SK-N-MC (cell line): ENCODE results near the gene TRIP10.
"Not testable (repeated sequence)": the region's sequence is repeated elsewhere in the genome, so short reads cannot be mapped to it uniquely, and the experiment has no call there.

ENCODE experiments used
- DNase-seq: peaks from one replicate; pipeline ENCODE4 v3.0.0-alpha.2; 2011; ENCODE audit warnings: low read depth, low spot score
- H3K27ac ChIP-seq: fragments of 200-600 bp; sonication (generic); 2 replicates; pipeline ENCODE4 v1.5.1; 2016; ENCODE audit warnings: mixed run types
- H3K36me3 ChIP-seq: fragments of 200-600 bp; sonication (generic); 2 replicates; pipeline ENCODE4 v1.6.1; 2017; ENCODE audit warnings: antibody characterized with exemption, low read length, mixed read lengths; ENCODE audit not compliant: insufficient read depth
- H3K4me3 ChIP-seq: fragments of 200-600 bp; sonication (generic); 2 replicates; pipeline ENCODE4 v1.5.1; 2016
- H3K9ac ChIP-seq: fragments of 200-600 bp; sonication (generic); 2 replicates; pipeline ENCODE4 v1.8.0; 2017; ENCODE audit warnings: mixed run types, mixed read lengths; ENCODE audit not compliant: insufficient read length
- H3K9me3 ChIP-seq: fragments of 200-600 bp; sonication (generic); 2 replicates; pipeline ENCODE4 v1.6.1; 2017; ENCODE audit warnings: low read depth, mild to moderate bottlenecking, antibody characterized with exemption, low read length, moderate library complexity, mixed read lengths
- EZH2 ChIP-seq: fragments of 200-600 bp; sonication (generic); IDR thresholded peaks from one replicate; pipeline ENCODE4 v1.6.1; 2017; ENCODE audit warnings: antibody characterized with exemption
- FOXP2 ChIP-seq: optimal IDR thresholded peaks from 2 replicates; pipeline ENCODE3; 2011; ENCODE audit warnings: mild to moderate bottlenecking, moderate library complexity; ENCODE audit not compliant: insufficient read depth; ENCODE audit errors: extremely low read length, control extremely low read depth
- POLR2AphosphoS5 ChIP-seq: IDR thresholded peaks from 2 replicates; pipeline ENCODE4 v1.6.1; 2012; ENCODE audit warnings: mild to moderate bottlenecking, low read depth, low read length, borderline replicate concordance

Gene TRIP10

DNA sequence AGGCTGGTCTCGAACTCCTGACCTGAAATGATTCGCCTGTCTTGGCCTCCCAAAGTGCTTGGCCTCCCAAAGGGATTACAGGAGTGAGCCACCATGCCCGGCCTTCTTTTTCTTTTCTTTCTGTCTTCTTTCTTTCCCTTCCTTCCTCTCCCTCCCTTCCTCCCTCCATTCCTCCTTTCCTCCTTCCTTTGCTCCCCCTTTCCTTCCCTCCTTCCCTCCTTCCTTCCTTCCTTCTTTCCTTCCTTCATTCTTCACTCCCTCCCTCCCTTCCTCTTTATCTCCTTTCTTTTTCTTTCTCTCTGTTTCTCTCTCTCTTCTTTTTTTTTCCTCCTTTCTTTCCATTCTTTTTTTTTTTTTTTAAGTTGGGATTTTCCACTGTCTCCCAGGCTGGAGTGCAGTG lies 31.1 kb upstream of the TRIP10 start:
- no peak for TF ChIP-seq POLR2AphosphoS5
- Histone ChIP-seq H3K9ac (no peak overlapping the region), H3K4me3 (no peak overlapping the region), H3K36me3 (no peaks in the 10 kb centered on the region), H3K27ac (no peak overlapping the region), H3K9me3 (no peaks in the 10 kb centered on the region)
- no peak for DNase-seq

DNA sequence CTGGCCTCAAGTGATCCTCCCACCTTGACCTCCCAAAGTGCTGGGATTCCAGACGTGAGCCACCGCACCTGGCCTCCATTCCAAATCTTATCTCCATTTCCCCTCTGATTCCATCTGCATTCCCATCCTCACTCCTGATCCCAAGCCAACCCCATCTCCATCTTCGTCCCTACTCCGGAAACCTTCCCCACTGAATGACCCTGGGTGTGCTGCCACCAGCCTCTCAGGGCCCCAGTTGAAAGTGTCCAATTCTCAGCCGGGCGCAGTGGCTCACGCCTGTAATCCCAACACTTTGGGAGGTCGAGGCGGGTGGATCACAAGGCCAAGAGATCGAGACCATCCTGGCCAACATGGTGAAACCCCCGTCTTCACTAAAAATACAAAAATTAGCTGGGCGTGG lies 30.6 kb upstream of the TRIP10 start:
- H3K9ac ChIP-seq, H3K9me3 ChIP-seq, H3K4me3 ChIP-seq, H3K36me3 ChIP-seq, DNase-seq, H3K27ac ChIP-seq: not testable (repeated sequence)

DNA sequence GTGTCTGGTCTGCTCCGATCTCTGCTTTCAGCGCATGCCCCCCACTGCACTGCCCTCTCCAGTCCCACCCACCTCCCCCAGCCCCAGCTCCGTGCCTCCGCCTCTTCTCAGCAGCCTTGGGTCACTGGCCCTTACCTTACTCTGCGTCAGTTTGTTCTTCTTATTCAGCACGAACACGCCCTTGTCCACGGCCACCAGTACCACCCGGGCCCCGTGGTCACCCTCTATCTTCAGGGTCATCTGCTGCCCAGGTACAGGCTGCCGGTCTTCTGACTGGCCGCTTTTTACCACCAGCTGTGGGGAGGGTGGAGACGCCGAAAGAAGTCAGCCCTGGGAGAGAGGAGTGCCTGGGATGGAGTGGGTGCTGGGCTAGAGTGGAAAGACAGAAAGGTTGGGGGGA lies 29.9 kb upstream of the TRIP10 start:
- TF ChIP-seq POLR2AphosphoS5, result no peak
- no peak for TF ChIP-seq EZH2
- TF ChIP-seq FOXP2, result no peak
- no peak for DNase-seq

DNA sequence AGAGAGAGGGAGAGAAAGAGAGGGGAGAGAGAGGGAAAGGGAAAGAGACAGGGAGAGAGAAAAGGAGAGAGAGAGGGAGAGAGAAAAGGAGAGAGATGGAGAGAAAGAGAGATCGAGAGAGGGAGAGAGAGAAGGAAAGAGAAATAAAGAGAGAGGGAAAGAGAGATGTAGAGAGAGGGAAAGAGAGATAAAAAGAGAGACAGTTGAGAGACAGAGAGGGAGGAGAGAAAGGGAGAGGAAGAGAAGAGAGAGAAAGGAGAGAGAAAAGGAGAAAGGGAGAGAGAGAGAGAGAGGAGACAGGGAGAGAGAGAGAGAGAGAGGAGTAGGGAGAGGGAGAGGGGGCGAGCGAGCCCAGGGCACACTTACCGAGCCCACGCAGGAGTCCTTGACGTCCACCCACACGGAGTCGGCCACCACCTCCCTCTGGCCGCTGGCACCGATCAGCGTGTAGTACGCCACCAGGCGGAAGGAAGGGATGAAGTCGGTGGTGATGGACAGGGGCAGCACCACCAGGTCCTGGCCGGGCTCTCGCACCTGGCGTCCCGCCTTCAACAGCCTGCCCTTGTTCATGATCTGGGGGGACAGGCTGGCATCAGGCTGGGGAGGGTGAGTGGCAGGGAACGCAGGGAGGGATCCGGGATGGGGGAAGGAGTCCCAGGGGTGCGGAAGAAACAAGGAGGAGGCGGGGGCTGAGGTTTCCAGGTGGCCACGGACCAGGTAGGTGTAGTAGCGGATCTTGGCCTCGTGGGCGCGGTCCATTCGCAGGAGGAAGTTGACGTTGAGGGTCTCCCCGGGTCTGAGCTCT lies 29.0 kb upstream of the TRIP10 start:
- Histone ChIP-seq H3K9ac (no peak overlapping the region), H3K4me3 (no peak overlapping the region), H3K27ac (no peak overlapping the region), H3K36me3 (no peaks in the 10 kb centered on the region), H3K9me3 (no peaks in the 10 kb centered on the region)
- DNase-seq, result no peak
- TF ChIP-seq POLR2AphosphoS5 (no peak), FOXP2 (no peak), EZH2 (no peak)

More for the DNA sequence above, 29.9 kb upstream of the TRIP10 start:
- Histone ChIP-seq H3K9ac (no peak overlapping the region), H3K4me3 (no peak overlapping the region), H3K36me3 (no peaks in the 10 kb centered on the region), H3K27ac (no peak overlapping the region), H3K9me3 (no peaks in the 10 kb centered on the region)

DNA sequence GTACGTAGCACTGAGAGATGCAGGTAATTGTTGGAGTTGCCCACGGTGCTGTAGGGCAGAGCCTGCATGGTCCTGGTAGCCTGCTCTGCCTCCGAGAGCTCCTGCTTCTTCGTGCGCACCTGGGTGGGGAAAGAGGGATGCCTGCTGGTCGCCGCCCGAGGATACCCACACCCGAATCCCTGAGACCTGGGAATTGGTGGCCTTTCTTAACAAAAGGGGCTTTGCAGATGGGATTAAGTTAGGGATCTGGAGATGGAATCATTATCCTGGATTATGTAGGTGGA lies 28.5 kb upstream of the TRIP10 start:
- Histone ChIP-seq H3K27ac (no peak overlapping the region), H3K4me3 (no peak overlapping the region), H3K9ac (no peak overlapping the region), H3K36me3 (no peaks in the 10 kb centered on the region), H3K9me3 (no peaks in the 10 kb centered on the region)
- TF ChIP-seq POLR2AphosphoS5 (no peak), FOXP2 (no peak), EZH2 (no peak)
- no peak for DNase-seq

DNA sequence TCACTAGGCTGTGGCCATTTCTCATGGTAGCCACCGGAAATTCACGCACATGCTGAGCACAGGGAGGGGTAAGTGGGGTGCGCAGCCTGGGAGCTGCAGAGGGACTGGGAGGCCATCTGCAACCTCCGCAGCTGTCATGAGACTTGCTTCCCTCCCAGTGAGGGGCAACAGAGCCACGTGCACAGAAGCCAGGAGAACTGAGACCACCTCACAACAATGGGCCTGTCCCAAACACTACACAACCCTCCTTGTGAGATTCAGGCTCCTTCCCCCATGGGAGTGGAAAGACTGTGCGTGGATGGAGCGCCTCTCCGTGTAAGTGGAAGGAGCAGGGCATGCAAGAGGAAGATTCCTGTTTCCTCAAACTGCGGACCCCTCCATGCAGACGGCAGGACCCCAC lies 27.9 kb upstream of the TRIP10 start:
- TF ChIP-seq EZH2 (no peak), FOXP2 (no peak), POLR2AphosphoS5 (no peak)
- Histone ChIP-seq H3K36me3 (no peaks in the 10 kb centered on the region), H3K4me3 (no peak overlapping the region), H3K9ac (no peak overlapping the region), H3K27ac (no peak overlapping the region), H3K9me3 (no peaks in the 10 kb centered on the region)
- DNase-seq, result no peak

DNA sequence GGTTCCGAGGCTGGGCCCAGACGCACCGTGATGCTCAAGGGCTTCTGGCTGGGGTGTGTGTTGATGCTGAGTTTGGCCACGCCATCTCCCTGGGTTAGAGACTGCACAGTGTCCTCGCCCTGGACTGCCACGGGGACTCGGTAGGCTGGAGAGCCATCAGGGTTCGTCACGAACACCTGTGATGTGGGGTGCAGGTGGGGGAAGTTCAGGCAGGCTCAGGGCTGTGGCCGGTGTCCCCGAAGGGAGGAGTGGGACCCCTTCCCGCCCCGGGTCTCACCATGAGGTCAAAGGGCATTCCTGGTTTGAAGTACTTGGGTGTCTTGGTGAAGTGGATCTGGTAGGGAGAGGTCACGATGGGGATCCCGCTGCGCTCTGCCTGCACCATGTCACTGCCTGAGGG lies 27.2 kb upstream of the TRIP10 start:
- Histone ChIP-seq H3K4me3 (no peak overlapping the region), H3K36me3 (no peaks in the 10 kb centered on the region), H3K9me3 (no peaks in the 10 kb centered on the region), H3K9ac (no peak overlapping the region), H3K27ac (no peak overlapping the region)
- TF ChIP-seq FOXP2, result no peak
- TF ChIP-seq POLR2AphosphoS5, result no peak
- no peak for TF ChIP-seq EZH2
- DNase-seq, result no peak

DNA sequence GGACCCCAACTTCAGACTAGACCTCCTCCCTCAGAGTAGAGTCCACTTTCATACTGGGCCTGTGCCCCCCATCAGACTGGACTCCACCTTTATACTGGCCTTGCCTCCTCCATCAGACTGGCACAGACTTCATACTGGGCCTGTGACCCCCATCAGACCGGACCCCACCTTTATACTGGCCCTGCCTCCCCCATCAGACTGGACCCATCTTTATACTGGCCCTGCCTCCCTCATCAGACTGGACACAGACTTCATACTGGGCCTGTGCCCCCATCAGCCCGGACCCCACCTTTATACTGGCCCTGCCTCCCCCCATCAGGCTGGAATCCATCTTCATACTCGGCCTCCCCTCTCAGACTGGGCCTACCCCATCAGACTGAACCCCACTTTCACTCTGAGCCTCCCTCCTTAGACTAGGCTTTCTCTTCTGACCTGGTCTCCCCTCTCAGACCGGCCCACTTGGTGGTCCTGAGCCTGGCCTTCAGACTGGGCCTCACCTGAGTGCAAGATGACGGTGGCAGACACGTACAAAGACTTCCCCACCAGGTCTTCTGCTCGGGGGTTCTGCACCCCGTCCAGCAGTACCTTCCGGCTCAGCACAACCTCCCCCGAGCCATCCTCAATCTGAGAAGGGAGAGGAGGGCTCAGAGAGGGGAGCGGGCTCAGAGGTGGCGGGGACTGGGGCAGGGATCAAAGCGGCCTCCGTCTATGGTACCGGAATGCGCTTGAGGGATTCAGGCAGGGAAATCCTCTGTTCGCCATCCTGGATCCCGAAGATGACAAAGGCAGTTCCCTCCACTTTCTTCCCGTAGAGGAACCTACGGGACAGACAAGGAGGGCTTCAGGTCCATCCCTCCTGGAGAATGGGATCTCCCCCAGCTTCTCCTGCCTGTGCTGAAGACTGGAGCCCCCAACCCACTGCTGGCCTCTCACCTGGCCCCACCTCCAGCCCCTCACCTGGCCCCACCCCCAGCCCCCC lies 26.5 kb upstream of the TRIP10 start:
- no peak overlapping the region for H3K27ac ChIP-seq
- no peaks in the 10 kb centered on the region for H3K36me3 ChIP-seq
- TF ChIP-seq EZH2 (no peak), FOXP2 (no peak), POLR2AphosphoS5 (no peak)
- H3K4me3 ChIP-seq, result no peak overlapping the region
- no peaks in the 10 kb centered on the region for H3K9me3 ChIP-seq
- DNase-seq, result no peak
- H3K9ac ChIP-seq, result no peak overlapping the region
